Mesenchymal stem cell (in vitro differentiated cells and primary cell): ENCODE results near the gene LTB4R2.

Experiments
- DNase-seq: peaks from one replicate; pipeline ENCODE4 v3.0.0-alpha.2; 2013
- H2AFZ ChIP-seq: one replicate; pipeline ENCODE4 v1.6.1; 2013; ENCODE audit warnings: low read depth, mild to moderate bottlenecking, control low read depth, inconsistent platforms, low read length, moderate library complexity
- H2AK5ac ChIP-seq: 2 replicates; pipeline ENCODE4 v1.6.1; 2013; ENCODE audit warnings: low read length, moderate library complexity, mild to moderate bottlenecking, inconsistent platforms; ENCODE audit not compliant: severe bottlenecking
- H2BK120ac ChIP-seq: one replicate; pipeline ENCODE4 v1.6.1; 2013; ENCODE audit warnings: low read depth, mild to moderate bottlenecking, inconsistent platforms, low read length, moderate library complexity
- H2BK12ac ChIP-seq, 2 experiments: one replicate each; pipeline ENCODE4 v1.6.1; 2013; ENCODE audit warnings: inconsistent platforms in 2 of 2, low read length in 2 of 2, mild to moderate bottlenecking in 2 of 2, moderate library complexity in 2 of 2, control low read depth in 1 of 2
- H2BK15ac ChIP-seq: one replicate; pipeline ENCODE4 v1.6.1; 2013; ENCODE audit warnings: mild to moderate bottlenecking, low read depth, inconsistent platforms; ENCODE audit not compliant: poor library complexity, severe bottlenecking
- H2BK5ac ChIP-seq: 2 replicates; pipeline ENCODE4 v1.6.1; 2013; ENCODE audit warnings: low read depth, mild to moderate bottlenecking, low read length, control low read depth, inconsistent platforms; ENCODE audit not compliant: poor library complexity, severe bottlenecking
- H3K14ac ChIP-seq, 2 experiments: one replicate each; pipeline ENCODE4 v1.6.1; 2013; ENCODE audit warnings: inconsistent platforms in 2 of 2, low read length in 2 of 2, control low read depth in 1 of 2, mild to moderate bottlenecking in 1 of 2, moderate library complexity in 1 of 2
- H3K18ac ChIP-seq, 2 experiments: one replicate each; pipeline ENCODE4 v1.6.1; 2013; ENCODE audit warnings: inconsistent platforms in 2 of 2, low read length in 2 of 2, control low read depth in 1 of 2, low read depth in 1 of 2, mild to moderate bottlenecking in 1 of 2
- H3K23ac ChIP-seq, 2 experiments: one replicate each; pipeline ENCODE4 v1.6.1; 2013; ENCODE audit warnings: inconsistent platforms in 2 of 2, low read length in 2 of 2, mild to moderate bottlenecking in 2 of 2, moderate library complexity in 2 of 2, control low read depth in 1 of 2
- H3K27ac ChIP-seq: 2 replicates; pipeline ENCODE4 v1.5.1; 2013; ENCODE audit warnings: mild to moderate bottlenecking, moderate library complexity, low read length, control low read depth, inconsistent platforms; ENCODE audit not compliant: poor library complexity, severe bottlenecking
- H3K27me3 ChIP-seq, 2 experiments: 2 replicates each; pipeline versions ENCODE4 v1.6.1 to v1.7.0; 2013; ENCODE audit warnings: low read length in 2 of 2, mild to moderate bottlenecking in 2 of 2, moderate library complexity in 2 of 2, control low read depth in 1 of 2, inconsistent platforms in 1 of 2; ENCODE audit not compliant: control insufficient read depth in 1 of 2, insufficient read depth in 1 of 2
- H3K36me3 ChIP-seq, 2 experiments: 2 replicates each; pipeline versions ENCODE4 v1.6.1 to v1.7.0; 2013; ENCODE audit warnings: low read length in 2 of 2, control low read depth in 1 of 2, inconsistent platforms in 1 of 2, low read depth in 1 of 2, mild to moderate bottlenecking in 1 of 2; ENCODE audit not compliant: insufficient read depth in 2 of 2, control insufficient read depth in 1 of 2
- H3K4ac ChIP-seq, 2 experiments: one replicate each; pipeline ENCODE4 v1.6.1; 2013; ENCODE audit warnings: inconsistent platforms in 2 of 2, low read length in 2 of 2, mild to moderate bottlenecking in 2 of 2, moderate library complexity in 2 of 2, control low read depth in 1 of 2, low read depth in 1 of 2
- H3K4me1 ChIP-seq: 2 replicates; pipeline ENCODE4 v1.6.1; 2013; ENCODE audit warnings: low read depth, low read length, control low read depth; ENCODE audit not compliant: control insufficient read depth, insufficient read depth
- H3K4me2 ChIP-seq: 2 replicates; pipeline ENCODE4 v1.6.1; 2013; ENCODE audit warnings: low read length, mild to moderate bottlenecking, inconsistent platforms; ENCODE audit not compliant: poor library complexity, severe bottlenecking
- H3K4me3 ChIP-seq, 2 experiments: 2 replicates each; pipeline versions ENCODE4 v1.5.1 to v1.7.0; 2013; ENCODE audit warnings: low read length in 2 of 2, mild to moderate bottlenecking in 2 of 2, control low read depth in 1 of 2, low read depth in 1 of 2; ENCODE audit not compliant: insufficient read depth in 1 of 2
- H3K79me1 ChIP-seq: replicated peaks from 2 replicates; pipeline ENCODE4 v1.6.1; 2013; ENCODE audit warnings: mild to moderate bottlenecking, control low read depth, low read length, inconsistent platforms; ENCODE audit not compliant: poor library complexity, severe bottlenecking
- H3K9ac ChIP-seq: 2 replicates; pipeline ENCODE4 v1.7.0; 2013; ENCODE audit warnings: mild to moderate bottlenecking, low read length, moderate library complexity
- H3K9me3 ChIP-seq: 2 replicates; pipeline ENCODE4 v1.7.0; 2013; ENCODE audit warnings: mild to moderate bottlenecking, low read length; ENCODE audit not compliant: control insufficient read depth
- H4K8ac ChIP-seq: one replicate; pipeline ENCODE4 v1.6.1; 2013; ENCODE audit warnings: inconsistent platforms, mild to moderate bottlenecking, low read length, moderate library complexity
- H4K91ac ChIP-seq: one replicate; pipeline ENCODE4 v1.6.1; 2013; ENCODE audit warnings: mild to moderate bottlenecking, low read length, inconsistent platforms
- WGBS: methylation state at CpG from one replicate; pipeline ENCODE4 v1.1.7; 2013; ENCODE audit warnings: mixed read lengths; 5-methylcytosine and 5-hydroxymethylcytosine counted together

LTB4R2 gene

GRCh38 chr14:24342889-24343288 lies 32.9 kb downstream of the LTB4R2 start:
- no peaks in the 10 kb centered on the region for H3K9me3 ChIP-seq
- H2BK15ac ChIP-seq: no peak overlapping the region
- H2AFZ ChIP-seq: no peak overlapping the region
- no peak overlapping the region for H3K4ac ChIP-seq
- H3K79me1 ChIP-seq: no peaks in the 10 kb centered on the region
- no peak overlapping the region for H3K9ac ChIP-seq
- H3K27ac ChIP-seq: no peak overlapping the region
- H2BK120ac ChIP-seq: no peak overlapping the region
- peaks cover 4% of the 10 kb centered on the region in 2 experiments for H3K36me3 ChIP-seq
- DNase-seq: no peak
- no peak overlapping the region for H3K4me3 ChIP-seq
- H4K8ac ChIP-seq: no peak overlapping the region
- peaks cover 13 to 55% of the 10 kb centered on the region in 2 experiments for H3K27me3 ChIP-seq
- H3K4me2 ChIP-seq: no peak overlapping the region
- no peak overlapping the region for H2BK12ac ChIP-seq
- no peak overlapping the region for H2AK5ac ChIP-seq
- no peak overlapping the region for H3K23ac ChIP-seq
- H2BK5ac ChIP-seq: no peak overlapping the region
- H4K91ac ChIP-seq: no peak overlapping the region
- no peak overlapping the region for H3K14ac ChIP-seq
- WGBS: 100% methylated on average over 2 of the region's 4 CpGs
- H3K18ac ChIP-seq: no peak overlapping the region
- H3K4me1 ChIP-seq: peaks cover 10% of the 10 kb centered on the region

GRCh38 chr14:24343795-24344660 lies 34.1 kb downstream of the LTB4R2 start:
- no peak overlapping the region for H2BK12ac ChIP-seq
- no peak for DNase-seq
- no peak overlapping the region for H2AK5ac ChIP-seq
- no peak overlapping the region for H2BK15ac ChIP-seq
- H3K23ac ChIP-seq: no peak overlapping the region
- H3K27me3 ChIP-seq: peaks cover 2 to 49% of the 10 kb centered on the region in 2 experiments
- H3K4me2 ChIP-seq: no peak overlapping the region
- WGBS: 83% methylated on average over 6 of the region's 7 CpGs
- no peak overlapping the region for H2BK120ac ChIP-seq
- H3K36me3 ChIP-seq: peaks cover 0 to under 1% of the 10 kb centered on the region in 2 experiments
- H2AFZ ChIP-seq: no peak overlapping the region
- H3K79me1 ChIP-seq: no peaks in the 10 kb centered on the region
- H3K4me1 ChIP-seq: peaks cover 7% of the 10 kb centered on the region
- H3K14ac ChIP-seq: no peak overlapping the region
- H3K4ac ChIP-seq: no peak overlapping the region
- H3K4me3 ChIP-seq: no peak overlapping the region
- H3K9me3 ChIP-seq: no peaks in the 10 kb centered on the region
- no peak overlapping the region for H3K27ac ChIP-seq
- H4K8ac ChIP-seq: no peak overlapping the region
- H3K9ac ChIP-seq: no peak overlapping the region
- no peak overlapping the region for H3K18ac ChIP-seq
- no peak overlapping the region for H2BK5ac ChIP-seq
- H4K91ac ChIP-seq: no peak overlapping the region

GRCh38 chr14:24347134-24347533 lies 37.2 kb downstream of the LTB4R2 start:
- no peak overlapping the region for H2AFZ ChIP-seq
- no peaks in the 10 kb centered on the region for H3K4me1 ChIP-seq
- H2BK15ac ChIP-seq: no peak overlapping the region
- H4K91ac ChIP-seq: no peak overlapping the region
- 33% methylated on average over 1 of the region's 1 CpG for WGBS
- no peak overlapping the region for H2AK5ac ChIP-seq
- no peak overlapping the region for H4K8ac ChIP-seq
- no peaks in the 10 kb centered on the region for H3K36me3 ChIP-seq
- H3K4me2 ChIP-seq: no peak overlapping the region
- no peaks in the 10 kb centered on the region for H3K79me1 ChIP-seq
- no peak overlapping the region for H3K4ac ChIP-seq
- no peak overlapping the region for H3K4me3 ChIP-seq
- H3K9me3 ChIP-seq: no peaks in the 10 kb centered on the region
- H2BK5ac ChIP-seq: no peak overlapping the region
- no peak overlapping the region for H2BK120ac ChIP-seq
- no peak overlapping the region for H3K14ac ChIP-seq
- no peak overlapping the region for H3K9ac ChIP-seq
- no peak overlapping the region for H3K27ac ChIP-seq
- no peak overlapping the region for H3K23ac ChIP-seq
- H3K18ac ChIP-seq: no peak overlapping the region
- peaks cover 0 to 52% of the 10 kb centered on the region in 2 experiments for H3K27me3 ChIP-seq
- DNase-seq: no peak
- no peak overlapping the region for H2BK12ac ChIP-seq

GRCh38 chr14:24348186-24348585 lies 38.2 kb downstream of the LTB4R2 start:
- no peak overlapping the region for H3K9ac ChIP-seq
- H2BK5ac ChIP-seq: no peak overlapping the region
- 100% methylated on average over 2 of the region's 2 CpGs for WGBS
- H3K4me2 ChIP-seq: no peak overlapping the region
- no peak overlapping the region for H3K14ac ChIP-seq
- no peak overlapping the region for H2AK5ac ChIP-seq
- H3K18ac ChIP-seq: no peak overlapping the region
- no peak overlapping the region for H2AFZ ChIP-seq
- H2BK12ac ChIP-seq: no peak overlapping the region
- no peak overlapping the region for H3K4me3 ChIP-seq
- H3K23ac ChIP-seq: no peak overlapping the region
- H3K27me3 ChIP-seq: peaks cover 0 to 60% of the 10 kb centered on the region in 2 experiments
- H3K79me1 ChIP-seq: no peaks in the 10 kb centered on the region
- H3K27ac ChIP-seq: no peak overlapping the region
- H3K36me3 ChIP-seq: no peaks in the 10 kb centered on the region
- H3K4me1 ChIP-seq: no peaks in the 10 kb centered on the region
- DNase-seq: no peak
- no peaks in the 10 kb centered on the region for H3K9me3 ChIP-seq
- no peak overlapping the region for H2BK120ac ChIP-seq
- no peak overlapping the region for H3K4ac ChIP-seq
- no peak overlapping the region for H4K8ac ChIP-seq
- H4K91ac ChIP-seq: no peak overlapping the region
- H2BK15ac ChIP-seq: no peak overlapping the region
